Measurements from ENCODE around the gene FREM2. TPM values are rescaled to one million over a fixed set of nuclear protein-coding genes. Genes with fewer than 3 reads are reported as not detected.

FREM2 gene
- polyA plus RNA-seq, 1 of the 3 experiments (the other 2 are of a cell fraction) = not detected

DNA sequence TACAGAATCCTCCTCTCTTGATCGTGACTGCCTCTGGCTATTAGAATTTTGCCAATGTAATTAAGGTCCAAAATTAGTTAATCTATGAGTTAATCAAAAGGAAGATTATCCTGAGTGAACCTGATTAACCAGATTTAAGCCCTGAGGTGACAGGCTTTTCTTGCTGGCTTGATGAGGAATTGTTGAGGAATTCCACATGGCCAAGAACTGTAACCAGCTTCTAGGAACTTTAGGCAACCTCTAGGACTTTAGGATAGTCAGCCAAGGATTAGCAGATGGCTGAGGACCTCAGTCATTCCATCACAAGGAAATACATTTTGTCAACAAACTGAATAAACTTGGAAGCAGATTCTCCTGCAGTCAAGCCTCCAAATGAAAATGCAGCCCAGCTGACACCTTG lies 219.0 kb downstream of the FREM2 start:
- no peaks in the 10 kb centered on the region for H3K9me2 ChIP-seq
- DNase-seq = no peak

More for the DNA sequence above, 219.0 kb downstream of the FREM2 start:
- no peaks in the 10 kb centered on the region for H3K27me3 ChIP-seq (ENCODE audit: insufficient read depth)
- H3K79me2 ChIP-seq (ENCODE audit: insufficient read depth) = no peaks in the 10 kb centered on the region
- H3K27ac ChIP-seq (ENCODE audit: low read depth in 2 of 2, low read length in 1 of 2) = no peak overlapping the region
- H3K9ac ChIP-seq = no peak overlapping the region
- H3F3A ChIP-seq (replicated peaks; ENCODE audit: insufficient read depth) = no peaks in the 10 kb centered on the region
- H3K4me2 ChIP-seq = no peak overlapping the region
- ChIA-PET CTCF (interaction anchor here (1.3 kb wide), 1 partner anchor 10 kb away, joined by 8 read pairs; no protein-coding TSS in a partner anchor), POLR2A (no interaction called here)
- TF ChIP-seq, protein P1, sequence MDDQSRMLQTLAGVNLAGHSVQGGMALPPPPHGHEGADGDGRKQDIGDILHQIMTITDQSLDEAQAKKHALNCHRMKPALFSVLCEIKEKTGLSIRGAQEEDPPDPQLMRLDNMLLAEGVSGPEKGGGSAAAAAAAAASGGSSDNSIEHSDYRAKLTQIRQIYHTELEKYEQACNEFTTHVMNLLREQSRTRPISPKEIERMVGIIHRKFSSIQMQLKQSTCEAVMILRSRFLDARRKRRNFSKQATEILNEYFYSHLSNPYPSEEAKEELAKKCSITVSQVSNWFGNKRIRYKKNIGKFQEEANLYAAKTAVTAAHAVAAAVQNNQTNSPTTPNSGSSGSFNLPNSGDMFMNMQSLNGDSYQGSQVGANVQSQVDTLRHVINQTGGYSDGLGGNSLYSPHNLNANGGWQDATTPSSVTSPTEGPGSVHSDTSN (IDR thresholded peaks at IDR 0.05) = no peak
- TF ChIP-seq, protein P2, sequence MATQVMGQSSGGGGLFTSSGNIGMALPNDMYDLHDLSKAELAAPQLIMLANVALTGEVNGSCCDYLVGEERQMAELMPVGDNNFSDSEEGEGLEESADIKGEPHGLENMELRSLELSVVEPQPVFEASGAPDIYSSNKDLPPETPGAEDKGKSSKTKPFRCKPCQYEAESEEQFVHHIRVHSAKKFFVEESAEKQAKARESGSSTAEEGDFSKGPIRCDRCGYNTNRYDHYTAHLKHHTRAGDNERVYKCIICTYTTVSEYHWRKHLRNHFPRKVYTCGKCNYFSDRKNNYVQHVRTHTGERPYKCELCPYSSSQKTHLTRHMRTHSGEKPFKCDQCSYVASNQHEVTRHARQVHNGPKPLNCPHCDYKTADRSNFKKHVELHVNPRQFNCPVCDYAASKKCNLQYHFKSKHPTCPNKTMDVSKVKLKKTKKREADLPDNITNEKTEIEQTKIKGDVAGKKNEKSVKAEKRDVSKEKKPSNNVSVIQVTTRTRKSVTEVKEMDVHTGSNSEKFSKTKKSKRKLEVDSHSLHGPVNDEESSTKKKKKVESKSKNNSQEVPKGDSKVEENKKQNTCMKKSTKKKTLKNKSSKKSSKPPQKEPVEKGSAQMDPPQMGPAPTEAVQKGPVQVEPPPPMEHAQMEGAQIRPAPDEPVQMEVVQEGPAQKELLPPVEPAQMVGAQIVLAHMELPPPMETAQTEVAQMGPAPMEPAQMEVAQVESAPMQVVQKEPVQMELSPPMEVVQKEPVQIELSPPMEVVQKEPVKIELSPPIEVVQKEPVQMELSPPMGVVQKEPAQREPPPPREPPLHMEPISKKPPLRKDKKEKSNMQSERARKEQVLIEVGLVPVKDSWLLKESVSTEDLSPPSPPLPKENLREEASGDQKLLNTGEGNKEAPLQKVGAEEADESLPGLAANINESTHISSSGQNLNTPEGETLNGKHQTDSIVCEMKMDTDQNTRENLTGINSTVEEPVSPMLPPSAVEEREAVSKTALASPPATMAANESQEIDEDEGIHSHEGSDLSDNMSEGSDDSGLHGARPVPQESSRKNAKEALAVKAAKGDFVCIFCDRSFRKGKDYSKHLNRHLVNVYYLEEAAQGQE (IDR thresholded peaks at IDR 0.05; ENCODE audit: low read depth, low read length) = no peak
- TF ChIP-seq SMC3 (IDR thresholded peaks at IDR 0.05; ENCODE audit: low read depth, low read length) (no peak), NRF1 (IDR thresholded peaks at IDR 0.05; ENCODE audit: low read depth, low read length) (no peak), FOXM1 (IDR thresholded peaks at IDR 0.05; ENCODE audit: low read depth) (no peak), GABPA (IDR thresholded peaks at IDR 0.05; ENCODE audit: low read depth) (no peak), MXI1 (IDR thresholded peaks at IDR 0.05; ENCODE audit: low read depth, low read length) (no peak), EZH2phosphoT487 (IDR thresholded peaks at IDR 0.05; ENCODE audit: borderline replicate concordance, low read depth) (no peak), RXRA (IDR thresholded peaks at IDR 0.05; ENCODE audit: borderline replicate concordance, low read depth) (no peak), FOSL2 (IDR thresholded peaks at IDR 0.05; ENCODE audit: borderline replicate concordance, low read depth) (no peak), JUND (IDR thresholded peaks at IDR 0.05) (no peak), EP300 (IDR thresholded peaks at IDR 0.05; ENCODE audit: borderline replicate concordance in 1 of 2, low read depth in 1 of 2, low read length in 1 of 2) (no peak), YY1 (IDR thresholded peaks at IDR 0.05; ENCODE audit: low read depth) (no peak), TEAD4 (IDR thresholded peaks at IDR 0.05; ENCODE audit: borderline replicate concordance, insufficient read depth) (no peak)
- TF ChIP-seq, protein P3, sequence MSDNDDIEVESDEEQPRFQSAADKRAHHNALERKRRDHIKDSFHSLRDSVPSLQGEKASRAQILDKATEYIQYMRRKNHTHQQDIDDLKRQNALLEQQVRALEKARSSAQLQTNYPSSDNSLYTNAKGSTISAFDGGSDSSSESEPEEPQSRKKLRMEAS (IDR thresholded peaks at IDR 0.05; ENCODE audit: low read depth) = no peak
- TF ChIP-seq, protein P4, sequence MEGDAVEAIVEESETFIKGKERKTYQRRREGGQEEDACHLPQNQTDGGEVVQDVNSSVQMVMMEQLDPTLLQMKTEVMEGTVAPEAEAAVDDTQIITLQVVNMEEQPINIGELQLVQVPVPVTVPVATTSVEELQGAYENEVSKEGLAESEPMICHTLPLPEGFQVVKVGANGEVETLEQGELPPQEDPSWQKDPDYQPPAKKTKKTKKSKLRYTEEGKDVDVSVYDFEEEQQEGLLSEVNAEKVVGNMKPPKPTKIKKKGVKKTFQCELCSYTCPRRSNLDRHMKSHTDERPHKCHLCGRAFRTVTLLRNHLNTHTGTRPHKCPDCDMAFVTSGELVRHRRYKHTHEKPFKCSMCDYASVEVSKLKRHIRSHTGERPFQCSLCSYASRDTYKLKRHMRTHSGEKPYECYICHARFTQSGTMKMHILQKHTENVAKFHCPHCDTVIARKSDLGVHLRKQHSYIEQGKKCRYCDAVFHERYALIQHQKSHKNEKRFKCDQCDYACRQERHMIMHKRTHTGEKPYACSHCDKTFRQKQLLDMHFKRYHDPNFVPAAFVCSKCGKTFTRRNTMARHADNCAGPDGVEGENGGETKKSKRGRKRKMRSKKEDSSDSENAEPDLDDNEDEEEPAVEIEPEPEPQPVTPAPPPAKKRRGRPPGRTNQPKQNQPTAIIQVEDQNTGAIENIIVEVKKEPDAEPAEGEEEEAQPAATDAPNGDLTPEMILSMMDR (IDR thresholded peaks at IDR 0.05) = no peak
- TF ChIP-seq, protein P5, sequence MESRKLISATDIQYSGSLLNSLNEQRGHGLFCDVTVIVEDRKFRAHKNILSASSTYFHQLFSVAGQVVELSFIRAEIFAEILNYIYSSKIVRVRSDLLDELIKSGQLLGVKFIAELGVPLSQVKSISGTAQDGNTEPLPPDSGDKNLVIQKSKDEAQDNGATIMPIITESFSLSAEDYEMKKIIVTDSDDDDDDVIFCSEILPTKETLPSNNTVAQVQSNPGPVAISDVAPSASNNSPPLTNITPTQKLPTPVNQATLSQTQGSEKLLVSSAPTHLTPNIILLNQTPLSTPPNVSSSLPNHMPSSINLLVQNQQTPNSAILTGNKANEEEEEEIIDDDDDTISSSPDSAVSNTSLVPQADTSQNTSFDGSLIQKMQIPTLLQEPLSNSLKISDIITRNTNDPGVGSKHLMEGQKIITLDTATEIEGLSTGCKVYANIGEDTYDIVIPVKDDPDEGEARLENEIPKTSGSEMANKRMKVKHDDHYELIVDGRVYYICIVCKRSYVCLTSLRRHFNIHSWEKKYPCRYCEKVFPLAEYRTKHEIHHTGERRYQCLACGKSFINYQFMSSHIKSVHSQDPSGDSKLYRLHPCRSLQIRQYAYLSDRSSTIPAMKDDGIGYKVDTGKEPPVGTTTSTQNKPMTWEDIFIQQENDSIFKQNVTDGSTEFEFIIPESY (IDR thresholded peaks at IDR 0.05; ENCODE audit: borderline replicate concordance, low read depth) = no peak
- no peaks in the 10 kb centered on the region for H3K9me3 ChIP-seq
- 0% methylated on average over 1 of the region's 1 CpG for WGBS (ENCODE audit: low lambda C conversion rate)
- no peaks in the 10 kb centered on the region for H3K36me3 ChIP-seq (replicated peaks in 1 of 2; ENCODE audit: control insufficient read depth in 1 of 2, insufficient read depth in 2 of 2, low read length in 1 of 2)
- H2AFZ ChIP-seq (ENCODE audit: low read depth) = no peak overlapping the region
- no peaks in the 10 kb centered on the region for H3K4me1 ChIP-seq (ENCODE audit: control insufficient read depth in 1 of 2, insufficient read depth in 2 of 2, low read depth in 1 of 2, low read length in 1 of 2)
- no peak overlapping the region for H3K4me3 ChIP-seq (ENCODE audit: low read depth in 2 of 2, low read length in 1 of 2)
- no peaks in the 10 kb centered on the region for H4K20me1 ChIP-seq (ENCODE audit: insufficient read depth)
